ENCODE measurements around the gene KPTN.

DNA sequence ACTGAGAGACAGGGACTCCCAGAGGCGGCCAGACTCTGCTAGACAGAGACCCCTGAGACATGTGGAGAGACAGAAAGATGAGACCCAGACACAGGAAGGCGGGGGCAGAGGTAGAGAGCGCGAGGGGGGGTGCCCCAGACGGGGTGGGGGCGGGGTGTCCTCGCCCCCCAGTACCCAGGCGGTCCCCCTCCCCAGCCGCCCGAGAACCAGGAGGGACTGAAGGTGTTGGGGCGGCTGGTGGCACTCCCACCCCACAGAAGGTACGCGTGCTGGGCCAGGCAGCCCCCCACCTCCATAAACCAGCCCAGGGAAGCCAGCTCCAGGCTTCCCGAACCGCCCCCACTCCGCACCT lies 12.7 kb downstream of the KPTN start:
- TF ChIP-seq POLR2AphosphoS5 (IDR thresholded peaks at IDR 0.05; ENCODE audit: borderline replicate concordance, low read depth, low read length) (no peak), EZH2 (IDR thresholded peaks at IDR 0.05) (no peak), FOXP2 (optimal IDR thresholded peaks at IDR 0.05; ENCODE audit: control extremely low read depth, extremely low read length, insufficient read depth) (no peak)
